H9 (cell line): ENCODE data around the gene KCNK5. TPM values are rescaled to one million over a fixed set of nuclear protein-coding genes. Genes with fewer than 3 reads are reported as not detected.

Experiments
- DNase-seq: peaks from one replicate; pipeline ENCODE4 v3.0.0-alpha.2; 2017
- H2AFZ ChIP-seq: one replicate; pipeline ENCODE4 v1.6.1; 2013; ENCODE audit warnings: mild to moderate bottlenecking, low read length, control low read depth, moderate library complexity
- H2AK5ac ChIP-seq: 2 replicates; pipeline ENCODE4 v1.6.1; 2013; ENCODE audit warnings: low read length, control low read depth, mixed read lengths; ENCODE audit not compliant: insufficient read length
- H2BK120ac ChIP-seq: one replicate; pipeline ENCODE4 v1.6.1; 2013; ENCODE audit warnings: low read depth, mild to moderate bottlenecking, low read length, control low read depth, inconsistent platforms; ENCODE audit not compliant: poor library complexity, severe bottlenecking
- H2BK12ac ChIP-seq: 2 replicates; pipeline ENCODE4 v1.6.1; 2013; ENCODE audit warnings: low read length, control low read depth, mixed read lengths, low read depth; ENCODE audit not compliant: insufficient read length
- H2BK15ac ChIP-seq: 2 replicates; pipeline ENCODE4 v1.6.1; 2013; ENCODE audit warnings: low read depth, low read length, control low read depth
- H2BK20ac ChIP-seq: one replicate; pipeline ENCODE4 v1.6.1; 2013; ENCODE audit warnings: low read depth, mild to moderate bottlenecking, low read length, control low read depth, inconsistent platforms; ENCODE audit not compliant: poor library complexity, severe bottlenecking
- H2BK5ac ChIP-seq: 2 replicates; pipeline ENCODE4 v1.6.1; 2013; ENCODE audit warnings: low read length, control low read depth, mixed read lengths; ENCODE audit not compliant: insufficient read length
- H3K14ac ChIP-seq: 2 replicates; pipeline ENCODE4 v1.6.1; 2013; ENCODE audit warnings: low read length, control low read depth; ENCODE audit not compliant: insufficient read depth
- H3K18ac ChIP-seq: 2 replicates; pipeline ENCODE4 v1.6.1; 2013; ENCODE audit warnings: low read depth, mild to moderate bottlenecking, mixed read lengths, low read length, control low read depth; ENCODE audit not compliant: insufficient read length
- H3K23ac ChIP-seq: 2 replicates; pipeline ENCODE4 v1.6.1; 2013; ENCODE audit warnings: low read length, control low read depth, mixed read lengths, low read depth; ENCODE audit not compliant: insufficient read length
- H3K23me2 ChIP-seq: 2 replicates; pipeline ENCODE4 v1.6.1; 2013; ENCODE audit warnings: low read depth, mild to moderate bottlenecking, mixed read lengths, low read length, control low read depth; ENCODE audit not compliant: insufficient read length, poor library complexity, severe bottlenecking
- H3K27ac ChIP-seq: 2 replicates; pipeline ENCODE4 v1.5.1; 2013; ENCODE audit warnings: low read length, control low read depth, mixed read lengths, low read depth; ENCODE audit not compliant: insufficient read length
- H3K27me3 ChIP-seq: 2 replicates; pipeline ENCODE4 v1.6.1; 2013; ENCODE audit warnings: low read length, control low read depth, inconsistent platforms; ENCODE audit not compliant: insufficient read depth
- H3K4ac ChIP-seq: 2 replicates; pipeline ENCODE4 v1.6.1; 2013; ENCODE audit warnings: low read depth, mild to moderate bottlenecking, control low read depth, inconsistent platforms, low read length, moderate library complexity
- H3K4me1 ChIP-seq: 2 replicates; pipeline ENCODE4 v1.6.1; 2013; ENCODE audit warnings: low read length, control low read depth, inconsistent platforms; ENCODE audit not compliant: insufficient read depth
- H3K4me2 ChIP-seq: 2 replicates; pipeline ENCODE4 v1.6.1; 2013; ENCODE audit warnings: low read length, control low read depth, mixed read lengths; ENCODE audit not compliant: insufficient read length, insufficient read depth
- H3K56ac ChIP-seq: 2 replicates; pipeline ENCODE4 v1.6.1; 2013; ENCODE audit warnings: low read depth, mild to moderate bottlenecking, mixed read lengths, low read length, control low read depth; ENCODE audit not compliant: insufficient read length
- H3K79me1 ChIP-seq: 2 replicates; pipeline ENCODE4 v1.6.1; 2013; ENCODE audit warnings: low read depth, mild to moderate bottlenecking, moderate library complexity, low read length, control low read depth, inconsistent platforms; ENCODE audit not compliant: insufficient read depth, poor library complexity, severe bottlenecking
- H3K79me2 ChIP-seq: 2 replicates; pipeline ENCODE4 v1.6.1; 2013; ENCODE audit warnings: low read length, control low read depth, inconsistent platforms; ENCODE audit not compliant: insufficient read depth
- H3K9ac ChIP-seq: 2 replicates; pipeline ENCODE4 v1.6.1; 2013; ENCODE audit warnings: low read length, control low read depth, mixed read lengths; ENCODE audit not compliant: insufficient read length; ENCODE audit errors: extremely low read depth
- H3K9me3 ChIP-seq: one replicate; pipeline ENCODE4 v1.6.1; 2013; ENCODE audit warnings: low read depth, low read length, inconsistent platforms; ENCODE audit not compliant: control insufficient read depth
- H3T11ph ChIP-seq: one replicate; pipeline ENCODE4 v1.6.1; 2013; ENCODE audit warnings: mild to moderate bottlenecking, low read length, control low read depth, inconsistent platforms
- H4K20me1 ChIP-seq: one replicate; pipeline ENCODE4 v1.6.1; 2013; ENCODE audit not compliant: control insufficient read depth, insufficient read length, insufficient read depth
- H4K5ac ChIP-seq: 2 replicates; pipeline ENCODE4 v1.6.1; 2013; ENCODE audit warnings: low read depth, mild to moderate bottlenecking, mixed read lengths, low read length, control low read depth; ENCODE audit not compliant: insufficient read length
- H4K8ac ChIP-seq: replicated peaks from 2 replicates; pipeline ENCODE4 v1.6.1; 2013; ENCODE audit warnings: low read length, control low read depth, mixed read lengths, low read depth; ENCODE audit not compliant: insufficient read length
- H4K91ac ChIP-seq: 2 replicates; pipeline ENCODE4 v1.6.1; 2013; ENCODE audit warnings: low read depth, mild to moderate bottlenecking, moderate library complexity, mixed read lengths, low read length, control low read depth; ENCODE audit not compliant: insufficient read length
- H3K27ac Mint-ChIP-seq, 3 experiments: 2 replicates in 2 of 3; 3 replicates in 1 of 3; pipeline ENCODE4 v1.8.0; 2020 to 2021; ENCODE audit warnings: mixed read lengths in 3 of 3, mild to moderate bottlenecking in 1 of 3, moderate library complexity in 1 of 3
- H3K27me3 Mint-ChIP-seq: 2 replicates; pipeline ENCODE4 v1.8.0; 2021; ENCODE audit warnings: low read depth, mild to moderate bottlenecking, moderate library complexity, mixed read lengths
- H3K36me3 Mint-ChIP-seq, 3 experiments: 2 replicates in 2 of 3; 3 replicates in 1 of 3; pipeline ENCODE4 v1.8.0; 2020 to 2021; ENCODE audit warnings: low read depth in 3 of 3, mixed read lengths in 3 of 3; ENCODE audit not compliant: insufficient read depth in 1 of 3
- H3K4me1 Mint-ChIP-seq, 2 experiments: 2 replicates each; pipeline ENCODE4 v1.8.0; 2020; ENCODE audit warnings: mixed read lengths in 2 of 2
- H3K4me3 Mint-ChIP-seq, 2 experiments: 2 replicates in 1 of 2; 3 replicates in 1 of 2; pipeline ENCODE4 v1.8.0; 2020 to 2021; ENCODE audit warnings: mild to moderate bottlenecking in 2 of 2, mixed read lengths in 2 of 2, moderate library complexity in 1 of 2
- H3K9me3 Mint-ChIP-seq, 2 experiments: 2 replicates in 1 of 2; 3 replicates in 1 of 2; pipeline ENCODE4 v1.8.0; 2020; ENCODE audit warnings: mild to moderate bottlenecking in 2 of 2, mixed read lengths in 2 of 2, moderate library complexity in 1 of 2
- CTCF ChIP-seq: fragments of 200-600 bp; sonication (generic); conservative IDR thresholded peaks from 3 replicates; pipeline ENCODE4 v1.8.0; 2021; ENCODE audit warnings: antibody characterized with exemption, mild to moderate bottlenecking
- WGBS: extraction: QIAGEN DNeasy Blood & Tissue Kit; methylation state at CpG from one replicate; pipeline ENCODE4 v1.1.7; 2013; ENCODE audit warnings: missing lambda C conversion rate, low lambda C conversion rate, mixed read lengths; ENCODE audit not compliant: insufficient read length; ENCODE audit errors: extremely low coverage; 5-methylcytosine and 5-hydroxymethylcytosine counted together
- total RNA-seq: library from RNA; stranded (reverse); gene quantifications from 2 replicates; pipeline ENCODE4 v1.2.1, GENCODE V29; 2021

Gene KCNK5
- total RNA-seq, 1 experiment from 2014 or later: 30.0 TPM

GRCh38 chr6:39144481-39145173 is 84.6 kb downstream of the KCNK5 start:
- Histone ChIP-seq H2BK120ac (no peak overlapping the region), H3K4me1 (no peaks in the 10 kb centered on the region), H3T11ph (no peak overlapping the region), H3K56ac (no peak overlapping the region), H3K18ac (no peak overlapping the region), H4K20me1 (no peaks in the 10 kb centered on the region), H2BK15ac (no peak overlapping the region), H2AK5ac (no peak overlapping the region), H2BK5ac (no peak overlapping the region), H3K79me2 (no peaks in the 10 kb centered on the region), H4K91ac (no peak overlapping the region), H3K9ac (no peak overlapping the region), H3K27me3 (no peaks in the 10 kb centered on the region), H4K8ac (no peak overlapping the region), H3K79me1 (no peaks in the 10 kb centered on the region), H3K23ac (no peak overlapping the region), H4K5ac (no peak overlapping the region), H3K14ac (no peak overlapping the region), H2AFZ (no peak overlapping the region), H3K23me2 (no peaks in the 10 kb centered on the region), H3K9me3 (no peaks in the 10 kb centered on the region), H2BK20ac (no peak overlapping the region), H2BK12ac (no peak overlapping the region), H3K4me2 (no peak overlapping the region), H3K4ac (no peak overlapping the region), H3K27ac (no peak overlapping the region)
- no peak for TF ChIP-seq CTCF
- Mint-ChIP-seq H3K27me3 (peaks cover 10% of the 10 kb centered on the region), H3K27ac (no peak overlapping the region; a peak in 1 of 7 replicates), H3K9me3 (no peaks in the 10 kb centered on the region), H3K4me1 (peaks cover 14 to 15% of the 10 kb centered on the region in 2 experiments), H3K4me3 (no peak overlapping the region), H3K36me3 (no peaks in the 10 kb centered on the region)
- no CpG with 5 or more reads among the region's 1 CpG for WGBS
- no peak for DNase-seq
